Adrenal gland (tissue), 12 donors: ENCODE data around the gene SLC7A6. TPM values are rescaled to one million over a fixed set of nuclear protein-coding genes. Genes with fewer than 3 reads are reported as not detected.
A peak's percentile ranks its signal among the peaks of the same experiment; 100 is the strongest.

ENCODE experiments used
- DNase-seq, 7 donors: peaks; one replicate each; pipeline ENCODE4 v3.0.0-alpha.2; 2019 to 2020
- H3K27ac ChIP-seq, 5 donors: fragments of 200-600 bp; sonication (generic) in 4 of 5; 1 replicate in 3 of 5; 2 replicates in 2 of 5; pipeline versions ENCODE4 v1.5.1 to v1.8.0; 2016 to 2020; ENCODE audit warnings: mild to moderate bottlenecking in 1 of 5
- H3K27me3 ChIP-seq: fragments of 200-600 bp; 2 replicates; pipeline ENCODE4 v1.8.0; 2021
- H3K36me3 ChIP-seq, 2 donors: fragments of 200-600 bp; replicated peaks in 1 of 2; 1 replicate in 1 of 2; 2 replicates in 1 of 2; pipeline versions ENCODE4 v1.5.1 to v1.8.0; 2018 to 2022
- H3K4me1 ChIP-seq, 2 donors: fragments of 200-600 bp; replicated peaks in 1 of 2; 1 replicate in 1 of 2; 2 replicates in 1 of 2; pipeline versions ENCODE4 v1.5.1 to v1.8.0; 2018 to 2021
- H3K4me3 ChIP-seq, 4 donors: fragments of 200-600 bp; sonication (generic) in 3 of 4; one replicate each; pipeline ENCODE4 v1.5.1; 2016 to 2018
- H3K9me3 ChIP-seq, 3 donors: fragments of 200-600 bp; sonication (generic) in 1 of 3; replicated peaks in 1 of 3; 1 replicate in 2 of 3; 2 replicates in 1 of 3; pipeline versions ENCODE4 v1.5.1 to v1.8.0; 2016 to 2021
- CTCF ChIP-seq, 6 experiments: fragments of 450-650 bp in 4 of 6; fragments of 200-600 bp in 2 of 6; sonication (generic) in 1 of 6; IDR thresholded peaks; 1 replicate in 5 of 6; 2 replicates in 1 of 6; pipeline versions ENCODE4 v1.5.1 to v1.8.0; 2016 to 2021; ENCODE audit warnings: antibody characterized with exemption in 6 of 6, mild to moderate bottlenecking in 2 of 6, moderate library complexity in 1 of 6
- POLR2A ChIP-seq, 2 donors: fragments of 450-650 bp; IDR thresholded peaks; one replicate each; pipeline ENCODE4 v1.6.1; 2017; ENCODE audit warnings: antibody characterized with exemption in 2 of 2, mild to moderate bottlenecking in 2 of 2, moderate library complexity in 1 of 2
- WGBS, 4 donors: extraction: QIAGEN DNeasy Blood & Tissue Kit in 2 of 4; methylation state at CpG; one replicate each; pipeline versions ENCODE4 v1.1.5 to v1.1.7; 2013 to 2017; 5-methylcytosine and 5-hydroxymethylcytosine counted together
- intact Hi-C, 2 donors: fragments of 100-400 bp; cut with DNase I; formaldehyde crosslinking; loops; one replicate each; pipeline versions ENCODE4 v1.14.1 to v1.15.0; 2022 to 2023
- polyA plus RNA-seq, 3 donors: library from polyadenylated mRNA; stranded (reverse); fragments of 200-250 nt in 2 of 3; fragments of 350-450 nt in 1 of 3; fragmentation: Illumina TruSeq in 1 of 3; extraction: RNeasy Lipid Tissue Mini Kit (QIAGEN cat#74804) in 1 of 3; gene quantifications; one replicate each; pipeline ENCODE4 v1.2.3, GENCODE V29; 2013 to 2014
- total RNA-seq, 9 donors: library from RNA; depleted of rRNA in 4 of 9; stranded (reverse); fragments of >200 nt in 4 of 9; fragments of 120-200 nt in 1 of 9; fragmentation: NEBNext Ultra II Directional in 1 of 9; extraction: Animal tissue kit (Norgen Biotek cat#: 25700) in 1 of 9; gene quantifications; one replicate each; pipeline versions ENCODE4 v1.1.0 to v1.2.4, GENCODE V29; 2013 to 2023
- donor health status: healthy with polysubstance abuse.
- donor health status: Bipolar disorder and iron deficiency.
- donor health status: DM: yes; HTN: yes; CAD: no.
- donor health status: DM: no; HTN: no; CAD: no.
- donor health status: DM: no; HTN: no; CAD: no.
- donor health status: DM: yes; HTN: yes; CAD: no.

SLC7A6 gene
- total and polyA plus RNA-seq, 12 donors: 2.0 to 54.7 (median 22.0) TPM

DNA sequence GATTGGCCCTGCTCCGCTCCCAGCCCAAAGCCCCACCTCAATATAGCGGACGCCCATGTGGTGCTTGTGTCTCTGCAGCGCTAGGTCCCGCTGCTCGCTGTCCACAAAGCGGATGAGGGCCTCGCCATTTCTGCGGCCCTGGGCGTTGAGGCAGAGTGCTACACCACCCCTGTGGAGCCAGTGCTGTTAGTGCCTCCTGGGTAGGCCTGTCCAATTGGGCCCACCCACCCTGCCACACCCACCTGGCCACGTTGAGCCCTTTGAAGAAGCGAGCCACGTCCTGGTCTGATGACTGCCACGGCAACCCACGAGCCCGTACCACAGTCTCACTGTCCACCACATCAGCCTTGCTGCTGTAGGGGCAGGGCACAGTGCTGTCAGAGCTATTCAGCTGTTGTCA, 32.0 kb upstream of the SLC7A6 start:
- no peaks in the 10 kb centered on the region for H3K36me3 ChIP-seq
- intact Hi-C loops: loop anchor here (5.0 to 10.0 kb wide), 2 partner anchors 138 to 240 kb away; no protein-coding TSS in a partner anchor
- TF ChIP-seq CTCF (IDR thresholded peaks at IDR 0.05) (no peak), POLR2A (IDR thresholded peaks at IDR 0.05) (no peak)
- 78 to 91% (median 89%) methylated on average over 4 to 16 of the region's 16 CpGs for WGBS, 4 donors
- DNase-seq: peak in 1 of 7 donors; percentile 54
- H3K4me1 ChIP-seq: peaks cover 8 to 24% of the 10 kb centered on the region in 2 donors
- H3K27me3 ChIP-seq: no peaks in the 10 kb centered on the region
- H3K9me3 ChIP-seq: no peaks in the 10 kb centered on the region
- H3K27ac ChIP-seq: no peak overlapping the region
- no peak overlapping the region for H3K4me3 ChIP-seq

DNA sequence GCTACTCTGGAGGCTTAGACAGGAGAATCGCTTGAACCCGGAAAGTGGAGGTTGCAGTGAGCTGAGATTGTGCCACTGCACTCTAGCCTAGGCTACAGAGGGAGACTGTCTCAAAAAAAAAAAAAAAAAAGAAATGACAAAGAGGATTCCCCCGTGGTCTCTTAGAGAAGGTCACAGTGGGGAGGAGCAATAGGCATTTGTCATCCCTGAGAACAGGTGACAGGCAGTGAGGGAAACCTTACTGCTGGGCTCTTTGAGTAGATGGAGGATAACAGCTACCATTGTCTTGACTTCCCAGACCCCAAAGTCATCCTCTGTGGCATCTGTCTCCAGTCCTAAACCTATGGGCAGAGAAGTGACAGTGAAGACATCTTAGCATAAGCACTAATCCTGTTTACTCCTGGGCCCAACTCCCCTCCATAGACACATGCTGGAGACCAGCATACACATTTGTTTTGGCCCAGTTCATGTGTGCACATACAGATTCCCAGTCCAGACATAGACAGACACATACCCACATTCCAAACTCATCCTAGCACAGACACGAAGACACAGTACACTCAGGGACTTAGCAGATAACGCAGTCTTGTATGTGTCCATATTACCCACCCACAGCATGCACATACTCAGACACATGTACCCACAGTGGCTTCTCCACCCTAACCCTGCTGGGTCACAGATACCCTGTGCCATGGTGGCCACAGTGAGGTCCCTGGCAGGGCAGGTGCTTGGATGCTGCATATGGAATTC, 31.1 kb upstream of the SLC7A6 start:
- Histone ChIP-seq H3K27ac (no peak overlapping the region), H3K4me1 (peaks cover 5 to 19% of the 10 kb centered on the region in 2 donors), H3K27me3 (no peaks in the 10 kb centered on the region), H3K36me3 (no peaks in the 10 kb centered on the region), H3K9me3 (no peaks in the 10 kb centered on the region), H3K4me3 (no peak overlapping the region)
- TF ChIP-seq CTCF (IDR thresholded peaks at IDR 0.05): no peak
- no peak for TF ChIP-seq POLR2A (IDR thresholded peaks at IDR 0.05)
- peak in 1 of 7 donors; percentile 50 for DNase-seq
- WGBS, 4 donors: 73 to 77% (median 75%) methylated on average over 4 to 5 of the region's 5 CpGs
- intact Hi-C loops: loop anchor here (5.0 to 10.0 kb wide), 2 partner anchors 138 to 241 kb away; no protein-coding TSS in a partner anchor

DNA sequence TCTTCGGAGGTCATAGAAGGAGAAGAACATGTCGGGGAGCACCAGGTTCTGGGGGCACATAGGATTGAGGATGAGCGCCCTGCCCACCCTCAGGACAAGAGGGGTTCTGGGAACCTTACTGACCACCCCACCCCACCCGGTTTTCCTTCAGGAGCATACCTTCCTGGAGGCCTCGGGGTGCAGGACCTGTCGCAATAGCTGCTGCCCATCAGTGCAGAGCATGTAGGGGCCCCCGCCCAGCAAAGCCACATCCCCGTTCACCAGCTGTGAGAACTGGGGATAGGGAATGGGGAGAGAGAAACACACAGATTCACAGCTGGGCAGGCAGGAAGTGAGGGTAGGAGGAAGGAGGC, 30.5 kb upstream of the SLC7A6 start:
- Histone ChIP-seq H3K4me3 (no peak overlapping the region), H3K27me3 (no peaks in the 10 kb centered on the region), H3K9me3 (no peaks in the 10 kb centered on the region), H3K4me1 (peaks cover 5 to 19% of the 10 kb centered on the region in 2 donors), H3K36me3 (no peaks in the 10 kb centered on the region), H3K27ac (no peak overlapping the region)
- WGBS, 4 donors: 72 to 86% (median 74%) methylated on average over 8 of the region's 8 CpGs; no CpG with 5 or more reads in 1 of the 4 donors
- TF ChIP-seq POLR2A (IDR thresholded peaks at IDR 0.05): no peak
- TF ChIP-seq CTCF (IDR thresholded peaks at IDR 0.05): no peak
- DNase-seq: peak in 3 of 7 donors; percentile 20 to 51 (median 34)
- intact Hi-C loops: loop anchor here (5.0 to 10.0 kb wide), 2 partner anchors 139 to 242 kb away; no protein-coding TSS in a partner anchor

- DNase-seq: peak in 2 of 7 donors; percentile 25 to 59
- no peaks in the 10 kb centered on the region for H3K36me3 ChIP-seq
- WGBS, 4 donors: 61 to 81% (median 72%) methylated on average over 8 to 13 of the region's 13 CpGs
- intact Hi-C loops: loop anchor here (5.0 to 10.0 kb wide), 2 partner anchors 140 to 242 kb away; no protein-coding TSS in a partner anchor
- TF ChIP-seq POLR2A (IDR thresholded peaks at IDR 0.05): no peak
- no peak for TF ChIP-seq CTCF (IDR thresholded peaks at IDR 0.05)
- H3K27ac ChIP-seq: no peak overlapping the region
- peaks cover 5 to 19% of the 10 kb centered on the region in 2 donors for H3K4me1 ChIP-seq
- H3K27me3 ChIP-seq: no peaks in the 10 kb centered on the region
- H3K4me3 ChIP-seq: no peak overlapping the region
- no peaks in the 10 kb centered on the region for H3K9me3 ChIP-seq
These were observed 29.9 kb upstream of the SLC7A6 start for GRCh38 chr16:68234188-68235107.
